Natural killer cell (primary cell): ENCODE measurements around the gene NEMP1. TPM values are rescaled to one million over a fixed set of nuclear protein-coding genes. Genes with fewer than 3 reads are reported as not detected.

Experiments
- ATAC-seq, 3 donors: fragments of 150-1000 bp in 2 of 3; fragments of 200-7000 bp in 1 of 3; cut with Tn5 transposase; 1 replicate in 1 of 3; 2 replicates in 2 of 3; pipeline ENCODE4 v1.10.0; 2021; ENCODE audit warnings: mild to moderate bottlenecking in 2 of 3, moderate library complexity in 2 of 3
- DNase-seq, 2 donors: peaks; one replicate each; pipeline versions ENCODE4 v3.0.0 to v3.0.0-alpha.2; 2013 to 2021; ENCODE audit warnings: mixed read lengths in 1 of 2
- H3K27ac ChIP-seq: one replicate; pipeline ENCODE4 v1.5.1; 2013; ENCODE audit warnings: mild to moderate bottlenecking, low read length
- H3K27me3 ChIP-seq: one replicate; pipeline ENCODE4 v1.6.1; 2013; ENCODE audit warnings: low read length; ENCODE audit not compliant: control insufficient read depth, insufficient read depth
- H3K36me3 ChIP-seq: one replicate; pipeline ENCODE4 v1.6.1; 2013; ENCODE audit warnings: low read length; ENCODE audit not compliant: control insufficient read depth, insufficient read depth
- H3K4me1 ChIP-seq: one replicate; pipeline ENCODE4 v1.6.1; 2013; ENCODE audit warnings: low read length; ENCODE audit not compliant: control insufficient read depth, insufficient read depth
- H3K4me3 ChIP-seq: one replicate; pipeline ENCODE4 v1.5.1; 2013; ENCODE audit warnings: low read length
- H3K9me3 ChIP-seq: one replicate; pipeline ENCODE4 v1.6.1; 2013; ENCODE audit warnings: low read length; ENCODE audit not compliant: control insufficient read depth, insufficient read depth
- H3K27ac Mint-ChIP-seq, 2 donors: one replicate each; pipeline ENCODE4 v1.8.0; 2022; ENCODE audit warnings: mild to moderate bottlenecking in 2 of 2, mixed read lengths in 2 of 2, moderate library complexity in 1 of 2
- H3K27me3 Mint-ChIP-seq, 2 donors: one replicate each; pipeline ENCODE4 v1.8.0; 2022; ENCODE audit warnings: low read depth in 2 of 2, mixed read lengths in 2 of 2
- H3K36me3 Mint-ChIP-seq: one replicate; pipeline ENCODE4 v1.8.0; 2022; ENCODE audit warnings: mixed read lengths
- H3K4me1 Mint-ChIP-seq, 2 donors: one replicate each; pipeline ENCODE4 v1.8.0; 2022; ENCODE audit warnings: mixed read lengths in 2 of 2
- H3K4me3 Mint-ChIP-seq: one replicate; pipeline ENCODE4 v1.8.0; 2022; ENCODE audit warnings: mild to moderate bottlenecking, moderate library complexity, mixed read lengths
- H3K9me3 Mint-ChIP-seq, 2 donors: one replicate each; pipeline ENCODE4 v1.8.0; 2022; ENCODE audit warnings: mixed read lengths in 2 of 2
- WGBS: methylation state at CpG from one replicate; pipeline ENCODE4 v1.1.7; 2013; ENCODE audit warnings: missing lambda C conversion rate; ENCODE audit not compliant: insufficient coverage; 5-methylcytosine and 5-hydroxymethylcytosine counted together
- intact Hi-C: fragments of 100-400 bp; cut with micrococcal nuclease; formaldehyde crosslinking; loops from one replicate; pipeline ENCODE4 v1.14.2; 2022
- total RNA-seq, 4 donors: library from RNA; stranded (reverse); fragments of 120-200 nt in 1 of 4; gene quantifications; one replicate each; pipeline versions ENCODE4 v1.2.3 to v1.2.4, GENCODE V29; 2013 to 2022
- TF ChIP-seq, protein P1 (sequence below): fragments of 200-600 bp; IDR thresholded peaks from one replicate; pipeline ENCODE4 v1.8.0; 2022; ENCODE audit warnings: antibody characterized with exemption

NEMP1 gene
- total RNA-seq, 3 donors from 2014 or later (not counting 1 experiment from before 2014, with no cell fraction given): 11.1 to 16.7 (median 12.1) TPM

DNA sequence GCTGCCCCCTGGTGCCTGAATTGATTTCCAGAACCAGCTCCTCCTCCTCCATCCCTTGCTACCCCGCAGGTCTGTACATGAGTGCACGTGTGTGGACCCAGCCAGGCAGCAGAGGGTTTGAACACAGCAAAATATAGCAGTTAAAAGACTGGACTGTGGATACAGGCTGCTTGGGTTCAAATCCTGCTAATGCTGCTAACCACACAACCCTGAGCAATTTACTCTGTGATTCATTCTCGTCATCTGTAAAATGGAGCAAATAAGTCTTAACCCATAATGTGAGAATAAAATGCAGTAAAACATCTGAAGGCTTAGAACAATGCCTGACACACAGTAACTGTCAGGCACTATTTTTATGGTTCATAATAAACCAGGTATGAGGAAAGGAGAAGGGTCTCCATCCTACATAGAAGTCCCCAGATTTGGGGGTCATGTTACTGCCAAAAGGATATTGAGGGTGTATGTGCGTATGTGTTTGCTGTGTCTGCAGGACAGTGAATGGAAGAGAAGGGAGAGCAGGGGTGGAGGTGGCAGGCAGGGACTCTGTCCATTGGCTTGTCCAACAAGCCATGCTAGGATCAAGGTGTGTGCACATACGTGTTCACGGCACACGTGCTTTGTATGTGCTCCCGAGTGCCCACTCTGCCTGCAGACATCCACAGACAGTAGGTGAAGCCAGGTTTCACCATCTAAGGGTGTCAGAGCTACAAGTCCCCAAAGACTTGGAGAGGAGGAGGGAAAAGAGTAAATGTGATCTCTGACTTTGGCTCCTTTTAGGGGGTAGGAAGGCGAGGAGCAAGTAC lies 34.1 kb upstream of the NEMP1 start:
- H3K27me3 ChIP-seq: no peaks in the 10 kb centered on the region
- H3K27me3 Mint-ChIP-seq: peaks cover 0 to 3% of the 10 kb centered on the region in 2 donors
- H3K27ac ChIP-seq: peak overlapping the region; percentile 97
- H3K9me3 Mint-ChIP-seq: no peaks in the 10 kb centered on the region
- TF ChIP-seq, protein P1, sequence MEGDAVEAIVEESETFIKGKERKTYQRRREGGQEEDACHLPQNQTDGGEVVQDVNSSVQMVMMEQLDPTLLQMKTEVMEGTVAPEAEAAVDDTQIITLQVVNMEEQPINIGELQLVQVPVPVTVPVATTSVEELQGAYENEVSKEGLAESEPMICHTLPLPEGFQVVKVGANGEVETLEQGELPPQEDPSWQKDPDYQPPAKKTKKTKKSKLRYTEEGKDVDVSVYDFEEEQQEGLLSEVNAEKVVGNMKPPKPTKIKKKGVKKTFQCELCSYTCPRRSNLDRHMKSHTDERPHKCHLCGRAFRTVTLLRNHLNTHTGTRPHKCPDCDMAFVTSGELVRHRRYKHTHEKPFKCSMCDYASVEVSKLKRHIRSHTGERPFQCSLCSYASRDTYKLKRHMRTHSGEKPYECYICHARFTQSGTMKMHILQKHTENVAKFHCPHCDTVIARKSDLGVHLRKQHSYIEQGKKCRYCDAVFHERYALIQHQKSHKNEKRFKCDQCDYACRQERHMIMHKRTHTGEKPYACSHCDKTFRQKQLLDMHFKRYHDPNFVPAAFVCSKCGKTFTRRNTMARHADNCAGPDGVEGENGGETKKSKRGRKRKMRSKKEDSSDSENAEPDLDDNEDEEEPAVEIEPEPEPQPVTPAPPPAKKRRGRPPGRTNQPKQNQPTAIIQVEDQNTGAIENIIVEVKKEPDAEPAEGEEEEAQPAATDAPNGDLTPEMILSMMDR: peak; percentile 77
- no peaks in the 10 kb centered on the region for H3K36me3 Mint-ChIP-seq
- intact Hi-C loops: loop anchor here (1.0 to 2.0 kb wide), 4 partner anchors 26 to 104 kb away; partner anchors contain the start of gene NEMP1
- H3K4me1 Mint-ChIP-seq: peaks cover 39 to 48% of the 10 kb centered on the region in 2 donors
- WGBS: 67% methylated on average over 7 of the region's 9 CpGs
- DNase-seq (no peak), ATAC-seq (no peak)
- peak overlapping the region; percentile 95 for H3K4me3 ChIP-seq
- H3K27ac Mint-ChIP-seq: peak overlapping the region; percentile 88 to 95
- H3K4me1 ChIP-seq: peaks cover 35% of the 10 kb centered on the region
- H3K9me3 ChIP-seq: no peaks in the 10 kb centered on the region
- H3K4me3 Mint-ChIP-seq: peak overlapping the region; percentile 98
- H3K36me3 ChIP-seq: peaks cover 3% of the 10 kb centered on the region

DNA sequence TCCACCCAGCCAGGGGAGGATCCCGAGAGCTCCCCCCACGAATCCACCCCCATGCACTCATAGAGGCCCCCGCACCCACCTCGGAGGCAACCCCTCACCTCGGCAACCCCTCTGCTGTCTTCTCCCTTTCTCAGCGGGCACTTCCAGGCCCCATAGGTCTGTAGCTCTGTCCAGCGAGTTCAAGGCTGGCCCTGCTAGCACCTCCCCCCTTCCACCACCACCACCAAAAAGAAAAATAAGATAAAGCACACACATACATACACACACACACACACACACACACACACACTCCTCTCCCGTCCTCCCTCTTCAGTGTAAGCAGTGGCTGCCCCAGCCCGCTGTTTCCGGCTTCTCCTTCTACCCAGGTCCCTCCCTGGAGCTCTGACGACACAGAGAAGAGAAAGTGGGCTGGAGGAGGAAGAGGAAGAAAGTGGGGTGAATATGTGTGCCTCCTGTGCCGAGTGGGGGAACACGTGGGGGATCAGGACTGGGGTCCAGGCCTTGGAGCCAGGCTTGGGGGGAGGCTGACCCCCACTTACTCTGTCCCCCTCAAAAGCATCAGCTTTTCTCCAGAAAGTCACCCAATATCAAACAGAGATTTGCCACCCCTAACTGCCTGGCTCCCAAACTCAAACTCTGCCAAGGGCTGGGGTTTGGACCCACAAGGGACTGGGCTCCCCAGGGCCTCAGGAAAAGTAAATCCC lies 32.6 kb upstream of the NEMP1 start, which contains the start of gene STAT6:
TSS of gene STAT6 (minus strand) at position 332 of the 704 bp plus-strand sequence. CDS start 3,084 bp downstream, outside the sequence.
- intact Hi-C loops: no loop called here
- H3K27ac Mint-ChIP-seq: peak within 1 kb of the TSS; percentile 88 to 95

DNA sequence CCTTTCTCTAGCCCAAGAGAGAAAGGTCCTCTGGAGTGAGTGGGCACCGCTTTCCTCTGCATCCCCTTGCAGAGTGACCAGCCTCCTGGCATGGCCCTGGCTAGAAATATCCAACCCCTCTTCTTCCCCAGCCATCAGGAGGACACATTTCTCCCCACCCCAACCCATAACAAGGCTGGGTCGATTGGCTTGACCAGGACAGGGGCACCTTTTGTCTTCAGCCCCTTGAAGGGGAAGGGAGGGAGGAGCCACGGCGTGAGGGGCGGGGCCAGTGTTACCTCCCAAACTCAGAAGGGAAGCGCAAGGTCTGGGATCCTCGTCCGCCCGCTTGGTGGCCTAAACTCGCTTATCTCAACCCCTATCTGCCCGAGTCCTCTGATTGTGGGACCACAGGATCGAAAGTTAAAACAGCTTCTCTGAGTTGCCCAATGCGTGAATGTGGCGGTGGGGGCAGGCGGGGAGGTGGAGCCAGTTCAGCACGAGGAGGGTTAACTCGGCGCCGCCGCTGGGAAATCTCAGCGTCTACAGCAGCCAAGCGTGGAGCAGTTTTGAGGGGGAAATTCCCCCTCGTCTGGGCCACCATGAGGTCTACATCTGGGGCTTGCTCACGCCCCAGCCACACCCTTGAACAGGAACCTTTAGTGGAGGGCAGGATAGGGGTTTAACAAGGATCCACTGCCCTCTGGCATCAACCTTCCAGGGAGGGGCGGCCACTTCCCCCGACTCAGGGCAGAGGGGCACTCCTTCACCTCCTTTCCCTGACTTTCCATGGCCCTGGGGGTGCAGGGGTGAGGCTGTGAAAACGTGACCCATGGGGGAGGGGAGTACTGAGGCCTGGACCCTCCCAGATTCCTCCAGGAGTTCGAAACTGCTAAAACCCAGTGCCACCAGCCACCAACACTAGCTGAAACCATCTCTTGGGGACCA lies 31.8 kb upstream of the NEMP1 start:
- H3K36me3 Mint-ChIP-seq: peaks cover 10% of the 10 kb centered on the region
- Histone ChIP-seq H3K9me3 (no peaks in the 10 kb centered on the region), H3K27me3 (no peaks in the 10 kb centered on the region), H3K36me3 (peaks cover 24% of the 10 kb centered on the region), H3K4me3 (peak overlapping the region; percentile 95), H3K27ac (peak overlapping the region; percentile 97), H3K4me1 (peaks cover 35% of the 10 kb centered on the region)
- no peaks in the 10 kb centered on the region for H3K27me3 Mint-ChIP-seq
- peak overlapping the region; percentile 88 to 95 for H3K27ac Mint-ChIP-seq
- ATAC-seq: peak; percentile 34 to 47 (median 42)
- peak; percentile 63 to 89 for DNase-seq
- H3K9me3 Mint-ChIP-seq: no peaks in the 10 kb centered on the region
- TF ChIP-seq, protein P1: no peak
- intact Hi-C loops: loop anchor here (1.0 kb wide), 1 partner anchor 8 kb away; no protein-coding TSS in a partner anchor
- 5% methylated on average over 24 of the region's 28 CpGs for WGBS
- peak overlapping the region; percentile 98 for H3K4me3 Mint-ChIP-seq
- H3K4me1 Mint-ChIP-seq: peaks cover 51 to 67% of the 10 kb centered on the region in 2 donors

More for the DNA sequence above, 32.6 kb upstream of the NEMP1 start, which contains the start of gene STAT6:
- peak within 1 kb of the TSS; percentile 98 for H3K4me3 Mint-ChIP-seq
- Histone ChIP-seq H3K27me3 (no peaks in the 10 kb centered on the region), H3K4me1 (peaks cover 35% of the 10 kb centered on the region), H3K4me3 (peak within 1 kb of the TSS; percentile 95), H3K9me3 (no peaks in the 10 kb centered on the region), H3K36me3 (peaks cover 16% of the 10 kb centered on the region), H3K27ac (peak within 1 kb of the TSS; percentile 97)
- H3K4me1 Mint-ChIP-seq: peaks cover 51 to 63% of the 10 kb centered on the region in 2 donors
- ATAC-seq (peak; percentile 59 to 80 (median 64)), DNase-seq (peak; percentile 71 to 94)
- TF ChIP-seq, protein P1: no peak
- WGBS: 0% methylated on average over 10 of the region's 13 CpGs
- peaks cover 10% of the 10 kb centered on the region for H3K36me3 Mint-ChIP-seq
- H3K9me3 Mint-ChIP-seq: no peaks in the 10 kb centered on the region
- no peaks in the 10 kb centered on the region for H3K27me3 Mint-ChIP-seq
